Measurements from ENCODE around the gene TIAM1.
A peak's percentile ranks its signal among the peaks of the same experiment; 100 is the strongest.

The TIAM1 gene

DNA sequence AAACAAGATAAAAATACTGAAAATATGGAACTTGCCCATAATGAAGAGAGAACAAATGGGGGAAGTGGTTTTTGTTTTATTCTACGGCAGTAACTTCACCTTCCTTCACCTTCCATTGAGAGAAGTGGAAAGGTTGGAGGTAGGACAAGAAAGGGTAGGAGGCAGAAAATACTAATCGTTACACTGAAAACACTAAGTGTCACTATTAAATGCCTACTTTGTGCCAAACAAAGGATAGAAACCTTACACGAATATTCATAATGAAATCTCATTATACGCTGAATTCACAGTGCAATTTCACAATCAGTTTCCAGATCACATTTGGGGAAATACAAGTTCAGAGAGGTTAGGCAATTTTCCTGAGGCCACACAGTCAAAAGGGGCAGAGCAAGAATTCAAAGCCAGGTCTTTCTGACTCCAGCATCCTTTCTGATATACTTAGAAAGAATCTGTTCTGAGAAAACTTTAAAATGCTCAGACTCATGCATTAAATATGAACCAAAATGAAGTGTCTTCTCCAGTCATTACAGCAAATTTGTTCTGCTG, 3.0 kb downstream of the TIAM1 start:
- Mint-ChIP-seq H3K4me3 (peak overlapping the region; percentile 73), H3K4me1 (peaks cover 69% of the 10 kb centered on the region), H3K27me3 (peaks cover 5% of the 10 kb centered on the region), H3K36me3 (peaks cover 15% of the 10 kb centered on the region), H3K9me3 (no peaks in the 10 kb centered on the region), H3K27ac (no peak overlapping the region)

DNA sequence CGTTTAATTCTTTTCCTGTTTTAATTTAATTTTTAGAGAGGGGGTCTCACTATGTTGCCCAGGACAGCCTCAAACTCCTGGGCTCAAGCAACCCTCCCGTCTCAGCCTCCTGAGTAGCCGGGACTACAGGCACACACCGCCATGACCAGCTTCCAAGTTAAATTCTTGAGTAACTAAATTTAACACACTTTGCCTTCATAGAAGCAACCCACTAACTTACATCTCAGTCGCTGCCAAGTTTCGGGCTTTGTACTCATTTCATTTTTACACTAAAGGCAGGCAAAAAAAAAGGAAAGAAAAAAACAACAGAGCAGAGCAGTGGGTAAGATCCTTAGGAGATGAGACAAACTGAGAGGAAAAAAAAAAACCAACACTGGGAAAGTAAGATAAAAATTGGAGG, 3.5 kb downstream of the TIAM1 start:
- H3K27ac Mint-ChIP-seq: peak overlapping the region; percentile 38
- peak overlapping the region; percentile 73 for H3K4me3 Mint-ChIP-seq
- peaks cover 74% of the 10 kb centered on the region for H3K4me1 Mint-ChIP-seq
- no peaks in the 10 kb centered on the region for H3K9me3 Mint-ChIP-seq
- H3K27me3 Mint-ChIP-seq: peaks cover 5% of the 10 kb centered on the region
- H3K36me3 Mint-ChIP-seq: peaks cover 15% of the 10 kb centered on the region

- Mint-ChIP-seq H3K27ac (peak overlapping the region; percentile 8), H3K36me3 (peaks cover 15% of the 10 kb centered on the region), H3K9me3 (no peaks in the 10 kb centered on the region), H3K27me3 (peaks cover 5% of the 10 kb centered on the region), H3K4me3 (peak overlapping the region; percentile 26), H3K4me1 (peaks cover 72% of the 10 kb centered on the region)
These were observed 4.3 kb downstream of the TIAM1 start for GRCh38 chr21:31339721-31340120.

DNA sequence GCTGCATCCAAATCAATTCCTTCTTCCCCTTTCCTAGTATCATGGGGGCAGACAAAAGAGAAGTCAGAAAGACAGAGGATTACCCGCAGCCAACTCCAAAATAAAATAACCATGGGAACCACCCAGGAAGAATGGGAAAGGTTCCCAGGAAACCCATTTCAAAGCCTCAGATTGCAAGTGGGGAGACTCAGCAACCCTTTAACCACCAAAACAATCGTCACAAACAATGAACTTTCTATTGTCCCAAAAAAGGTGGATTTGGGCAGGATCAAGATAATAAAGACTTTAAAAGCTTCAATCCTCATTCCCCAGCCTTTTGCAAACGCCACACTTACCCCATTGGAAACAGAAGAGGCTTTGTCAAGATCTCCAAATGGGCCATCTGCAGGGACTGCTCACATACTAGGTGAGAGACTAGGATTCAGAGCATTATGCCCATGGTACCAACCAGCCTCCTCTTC, 5.1 kb downstream of the TIAM1 start:
- Mint-ChIP-seq H3K36me3 (peaks cover 15% of the 10 kb centered on the region), H3K27me3 (peaks cover 5% of the 10 kb centered on the region), H3K9me3 (no peaks in the 10 kb centered on the region), H3K4me3 (no peak overlapping the region), H3K27ac (no peak overlapping the region), H3K4me1 (peaks cover 68% of the 10 kb centered on the region)

DNA sequence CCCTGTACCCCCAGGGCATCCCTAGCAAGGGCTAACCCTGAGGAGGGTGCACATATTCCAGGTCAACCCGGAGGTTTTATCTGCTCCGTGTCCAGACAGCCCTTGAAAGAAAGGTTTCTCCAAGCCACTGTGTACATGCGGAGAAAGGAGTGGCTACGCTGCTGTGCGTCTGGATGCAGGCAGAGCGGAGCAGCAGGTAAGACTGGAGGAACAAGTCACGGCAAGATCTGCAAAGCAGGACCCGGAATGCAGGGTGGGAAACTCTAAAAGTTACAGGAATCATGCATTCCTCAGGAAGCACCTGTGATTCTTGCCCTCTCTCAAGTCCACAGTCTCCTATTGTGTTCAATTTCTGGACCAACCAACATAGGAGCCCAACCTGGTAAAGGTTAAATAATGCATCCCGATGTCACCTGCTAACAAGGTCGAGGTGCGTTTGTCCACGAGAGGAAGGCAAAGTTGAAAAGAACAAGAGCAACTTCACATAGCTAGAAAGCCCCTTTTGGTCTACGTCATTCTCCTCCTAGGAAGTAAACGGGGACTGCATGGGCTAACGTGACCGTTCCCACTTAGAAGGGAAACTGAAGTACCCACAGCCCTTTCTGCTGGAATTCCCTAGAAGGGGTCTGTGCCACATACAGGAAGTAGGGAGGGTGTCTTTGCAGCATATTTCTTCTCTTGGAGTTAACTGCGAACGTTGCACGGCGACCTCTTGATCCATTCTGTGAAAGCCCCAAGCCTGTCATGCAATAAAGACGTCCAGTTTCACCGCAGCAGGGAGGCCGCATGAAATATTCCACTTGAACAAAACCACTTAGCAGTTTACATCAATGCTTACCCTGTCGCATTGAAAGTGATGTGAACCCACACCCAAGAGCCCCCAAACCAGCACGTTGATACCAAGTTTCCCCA, 5.8 kb downstream of the TIAM1 start:
- H3K27me3 Mint-ChIP-seq: peaks cover 3% of the 10 kb centered on the region
- H3K36me3 Mint-ChIP-seq: peaks cover 15% of the 10 kb centered on the region
- H3K9me3 Mint-ChIP-seq: no peaks in the 10 kb centered on the region
- H3K4me1 Mint-ChIP-seq: peaks cover 66% of the 10 kb centered on the region
- H3K4me3 Mint-ChIP-seq: no peak overlapping the region
- H3K27ac Mint-ChIP-seq: no peak overlapping the region

DNA sequence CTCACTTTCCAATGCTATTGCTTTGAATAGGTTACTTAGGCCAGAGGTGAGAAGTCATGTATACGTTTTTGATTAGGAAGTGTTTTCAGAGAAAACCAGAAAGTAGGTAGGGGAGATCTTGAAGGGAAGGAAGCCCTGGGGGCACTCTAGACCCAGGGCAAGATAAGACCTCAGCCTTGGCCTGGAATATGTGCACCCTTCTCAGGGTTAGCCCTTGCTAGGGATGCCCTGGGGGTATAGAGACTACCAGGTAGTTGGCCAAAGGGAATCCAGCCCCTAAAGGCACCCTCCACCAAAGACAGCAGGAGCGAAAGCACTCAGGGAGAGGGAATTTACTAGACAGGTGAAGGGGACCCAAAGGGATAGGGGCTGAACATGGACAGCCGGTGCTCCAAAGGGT, 7.0 kb downstream of the TIAM1 start:
- Mint-ChIP-seq H3K4me3 (no peak overlapping the region), H3K36me3 (peaks cover 18% of the 10 kb centered on the region), H3K27ac (peak overlapping the region; percentile 43), H3K4me1 (peaks cover 62% of the 10 kb centered on the region), H3K9me3 (no peaks in the 10 kb centered on the region), H3K27me3 (peaks cover 2% of the 10 kb centered on the region)

GRCh38 chr21:31336739-31337040, 7.4 kb downstream of the TIAM1 start:
- no peaks in the 10 kb centered on the region for H3K9me3 Mint-ChIP-seq
- peak overlapping the region; percentile 43 for H3K27ac Mint-ChIP-seq
- peak overlapping the region; percentile 6 for H3K4me3 Mint-ChIP-seq
- H3K27me3 Mint-ChIP-seq: peaks cover 2% of the 10 kb centered on the region
- H3K36me3 Mint-ChIP-seq: peaks cover 18% of the 10 kb centered on the region
- peaks cover 64% of the 10 kb centered on the region for H3K4me1 Mint-ChIP-seq

- Mint-ChIP-seq H3K4me1 (peaks cover 59% of the 10 kb centered on the region), H3K36me3 (peaks cover 18% of the 10 kb centered on the region), H3K27me3 (peaks cover 2% of the 10 kb centered on the region)
These were observed 7.9 kb downstream of the TIAM1 start for GRCh38 chr21:31335957-31336738.

DNA sequence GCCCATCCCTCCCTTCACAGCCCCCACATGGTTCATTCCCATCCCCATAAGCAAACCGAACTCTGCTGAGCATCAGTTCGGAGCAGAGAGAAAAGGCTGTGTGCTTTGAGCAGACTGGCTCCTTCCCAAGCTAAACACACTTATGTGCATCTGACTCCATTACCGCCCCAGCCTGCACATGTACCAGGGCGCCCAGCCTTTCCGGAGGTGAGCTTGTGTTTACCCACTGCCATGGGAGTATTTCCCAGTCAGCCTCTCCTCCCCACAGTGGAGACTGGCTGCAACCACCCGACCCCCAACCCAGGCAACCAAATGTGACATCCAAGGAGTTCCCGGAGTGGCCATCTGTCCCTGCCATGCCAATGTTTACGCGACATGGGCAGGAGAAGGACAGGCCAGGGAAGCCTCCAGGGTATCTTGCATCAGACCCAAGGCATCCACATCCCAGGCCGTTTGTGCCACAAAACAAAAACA, 9.4 kb downstream of the TIAM1 start:
- no peak overlapping the region for H3K27ac Mint-ChIP-seq
- H3K36me3 Mint-ChIP-seq: peaks cover 22% of the 10 kb centered on the region

More at GRCh38 chr21:31335957-31336738, 7.9 kb downstream of the TIAM1 start:
- peak overlapping the region; percentile 6 for H3K4me3 Mint-ChIP-seq
- no peaks in the 10 kb centered on the region for H3K9me3 Mint-ChIP-seq
- peak overlapping the region; percentile 25 for H3K27ac Mint-ChIP-seq

DNA sequence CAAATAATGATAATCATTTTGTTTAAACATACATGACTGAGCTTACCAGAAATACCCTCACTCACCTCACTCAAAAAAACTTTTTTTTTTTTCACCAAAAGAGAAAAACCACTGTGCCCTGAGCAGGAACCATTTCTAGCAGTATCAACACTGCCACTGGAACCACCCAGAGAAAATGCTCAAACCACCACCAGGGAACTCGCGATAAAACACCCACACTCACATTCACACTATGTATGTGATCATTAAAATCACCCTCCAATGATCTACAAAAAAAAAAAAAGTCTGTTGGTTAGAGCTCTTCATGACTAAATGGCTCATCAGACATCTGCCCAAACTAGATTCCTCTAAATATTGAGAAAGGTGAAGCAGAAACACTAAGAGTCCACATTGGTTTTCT, 11.5 kb downstream of the TIAM1 start:
- Mint-ChIP-seq H3K36me3 (peaks cover 16% of the 10 kb centered on the region), H3K4me3 (no peak overlapping the region), H3K27ac (peak overlapping the region; percentile 25), H3K27me3 (no peaks in the 10 kb centered on the region), H3K4me1 (peaks cover 45% of the 10 kb centered on the region), H3K9me3 (no peaks in the 10 kb centered on the region)

More for the DNA sequence above, 9.4 kb downstream of the TIAM1 start:
- peaks cover 44% of the 10 kb centered on the region for H3K4me1 Mint-ChIP-seq
- H3K27me3 Mint-ChIP-seq: no peaks in the 10 kb centered on the region
- H3K9me3 Mint-ChIP-seq: no peaks in the 10 kb centered on the region
- H3K4me3 Mint-ChIP-seq: no peak overlapping the region

DNA sequence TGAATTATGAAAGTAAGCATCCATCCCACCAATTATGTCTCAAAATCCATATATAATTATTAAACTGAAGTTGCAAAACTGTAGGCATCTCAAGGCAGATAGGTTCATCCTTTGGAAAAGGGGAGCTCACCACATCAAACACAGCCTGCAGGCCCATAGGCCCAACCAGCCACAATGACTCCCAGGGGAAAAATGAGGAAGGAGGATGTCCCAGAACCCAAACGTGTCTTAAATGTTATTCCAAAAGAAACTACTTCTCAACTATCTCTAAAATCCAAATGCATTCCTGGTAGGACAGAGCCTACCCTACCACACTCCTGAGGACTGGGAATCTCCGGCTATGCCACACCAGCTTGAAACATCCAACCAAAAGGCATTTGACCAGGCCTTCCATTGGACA, 12.8 kb downstream of the TIAM1 start:
- Mint-ChIP-seq H3K36me3 (peaks cover 8% of the 10 kb centered on the region), H3K4me3 (no peak overlapping the region), H3K27ac (no peak overlapping the region), H3K9me3 (no peaks in the 10 kb centered on the region), H3K27me3 (no peaks in the 10 kb centered on the region), H3K4me1 (peaks cover 48% of the 10 kb centered on the region)

DNA sequence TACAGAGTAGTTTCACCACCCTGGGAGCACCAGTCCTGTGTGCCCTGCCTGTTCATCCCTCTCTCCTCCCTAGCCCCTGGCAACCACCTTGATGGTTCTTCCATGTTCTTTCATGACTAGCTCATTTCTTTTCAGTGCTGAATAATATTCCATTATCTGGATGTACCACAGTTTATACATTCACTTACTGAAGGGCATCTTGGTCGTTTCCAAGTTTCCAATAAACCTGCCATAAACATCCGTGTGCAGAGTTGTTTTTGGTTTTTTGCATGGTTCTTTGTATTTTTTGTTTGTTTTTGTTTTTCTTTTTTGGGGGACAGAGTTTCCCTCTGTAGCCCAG, 13.9 kb downstream of the TIAM1 start:
- no peak overlapping the region for H3K27ac Mint-ChIP-seq
- peaks cover 48% of the 10 kb centered on the region for H3K4me1 Mint-ChIP-seq
- H3K4me3 Mint-ChIP-seq: no peak overlapping the region
- H3K36me3 Mint-ChIP-seq: peaks cover 8% of the 10 kb centered on the region
- no peaks in the 10 kb centered on the region for H3K9me3 Mint-ChIP-seq
- H3K27me3 Mint-ChIP-seq: no peaks in the 10 kb centered on the region

DNA sequence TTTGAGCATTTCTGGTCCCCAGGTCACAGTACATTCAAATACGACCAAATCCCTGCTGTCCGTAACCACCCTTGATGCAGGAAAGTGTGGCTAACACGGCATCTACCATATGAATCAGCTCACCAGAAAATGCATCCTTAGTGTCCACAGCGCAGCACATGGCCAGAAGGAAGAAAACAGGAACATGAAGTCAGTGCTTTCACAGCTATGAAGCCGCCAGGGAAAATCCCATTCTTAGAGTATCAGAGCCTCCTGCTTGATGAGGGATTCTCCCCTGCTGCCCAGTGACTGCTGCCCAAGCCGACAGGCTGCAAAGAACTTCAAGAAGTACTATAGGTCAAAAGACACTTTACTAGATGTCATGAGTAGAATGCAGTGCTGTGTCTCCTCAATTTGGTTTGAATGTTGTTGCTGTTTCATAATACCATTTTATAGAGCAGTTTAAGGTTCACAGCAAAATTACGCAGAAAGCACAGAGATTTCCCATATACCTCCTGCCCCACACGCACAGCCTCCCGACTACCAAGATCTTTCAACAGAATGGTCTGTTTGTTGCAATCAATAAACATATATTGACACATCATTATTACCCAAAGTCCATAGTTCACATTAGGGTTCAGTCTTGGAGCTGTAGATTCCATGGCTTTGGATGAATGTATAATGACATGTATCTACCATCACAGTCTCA, 14.5 kb downstream of the TIAM1 start:
- Mint-ChIP-seq H3K4me1 (peaks cover 45% of the 10 kb centered on the region), H3K27ac (no peak overlapping the region), H3K36me3 (peaks cover 8% of the 10 kb centered on the region), H3K27me3 (no peaks in the 10 kb centered on the region), H3K9me3 (no peaks in the 10 kb centered on the region), H3K4me3 (no peak overlapping the region)

GRCh38 chr21:31326522-31327242, 17.4 kb downstream of the TIAM1 start:
- H3K4me3 Mint-ChIP-seq: peak overlapping the region; percentile 69
- H3K4me1 Mint-ChIP-seq: peaks cover 27% of the 10 kb centered on the region
- H3K27ac Mint-ChIP-seq: peak overlapping the region; percentile 95
- peaks cover 4% of the 10 kb centered on the region for H3K36me3 Mint-ChIP-seq
- no peaks in the 10 kb centered on the region for H3K27me3 Mint-ChIP-seq
- no peaks in the 10 kb centered on the region for H3K9me3 Mint-ChIP-seq

GRCh38 chr21:31318971-31319370, 25.1 kb downstream of the TIAM1 start:
- Mint-ChIP-seq H3K27me3 (no peaks in the 10 kb centered on the region), H3K4me3 (no peak overlapping the region), H3K4me1 (no peaks in the 10 kb centered on the region), H3K27ac (no peak overlapping the region), H3K36me3 (no peaks in the 10 kb centered on the region), H3K9me3 (no peaks in the 10 kb centered on the region)

Data from activated naive CD4-positive, alpha-beta T cell treated with anti-CD3 and anti-CD28 coated beads, Interleukin-2, amount 50 U/mL, for 24 hours (primary cell).